HEK293T (cell line): ENCODE results near the gene MAML2.

Experiments used
- CTCF ChIA-PET: fragments of 350-600 bp; formaldehyde crosslinking; extraction: SDS; loops from one replicate; lab custom pipeline; 2021; ENCODE audit warnings: antibody characterized with exemption, inconsistent platforms; lab: Yijun Ruan, JAX
- POLR2A ChIA-PET: fragments of 350-600 bp; formaldehyde crosslinking; extraction: SDS; loops from one replicate; lab custom pipeline; 2020; ENCODE audit warnings: antibody characterized with exemption, inconsistent platforms; lab: Yijun Ruan, JAX
- DNase-seq: peaks from one replicate; pipeline ENCODE4 v3.0.0; 2012; ENCODE audit warnings: mixed read lengths; ENCODE audit errors: extremely low spot score
- ARNT ChIP-seq: fragments of 450-650 bp; IDR thresholded peaks from 2 replicates; pipeline ENCODE4 v1.6.1; 2017; ENCODE audit warnings: mild to moderate bottlenecking
- BHLHE40 ChIP-seq: fragments of 450-650 bp; IDR thresholded peaks from 2 replicates; pipeline ENCODE4 v1.6.1; 2016; ENCODE audit warnings: mild to moderate bottlenecking, moderate library complexity, borderline replicate concordance
- CTBP1 ChIP-seq: fragments of 450-650 bp; IDR thresholded peaks from 2 replicates; pipeline ENCODE4 v1.6.1; 2016; ENCODE audit warnings: borderline replicate concordance
- ELF4 ChIP-seq: fragments of 450-650 bp; IDR thresholded peaks from 2 replicates; pipeline ENCODE4 v1.6.1; 2017; ENCODE audit warnings: antibody characterized with exemption
- FOXA1 ChIP-seq: fragments of 450-650 bp; IDR thresholded peaks from 2 replicates; pipeline ENCODE4 v1.6.1; 2016; ENCODE audit warnings: mild to moderate bottlenecking
- FOXK2 ChIP-seq: fragments of 450-650 bp; IDR thresholded peaks from 2 replicates; pipeline ENCODE4 v1.6.1; 2016; ENCODE audit warnings: mild to moderate bottlenecking
- FOXM1 ChIP-seq: fragments of 450-650 bp; IDR thresholded peaks from 2 replicates; pipeline ENCODE4 v1.6.1; 2017; ENCODE audit warnings: mild to moderate bottlenecking, borderline replicate concordance
- HDGF ChIP-seq: fragments of 450-650 bp; IDR thresholded peaks from 2 replicates; pipeline ENCODE4 v1.6.1; 2017; ENCODE audit warnings: antibody characterized with exemption, borderline replicate concordance
- L3MBTL2 ChIP-seq: fragments of 450-650 bp; conservative IDR thresholded peaks from 2 replicates; pipeline ENCODE4 v1.6.1; 2016; ENCODE audit warnings: mild to moderate bottlenecking
- LEF1 ChIP-seq: fragments of 450-650 bp; IDR thresholded peaks from 2 replicates; pipeline ENCODE4 v1.6.1; 2017; ENCODE audit warnings: mild to moderate bottlenecking, borderline replicate concordance
- NFRKB ChIP-seq: fragments of 450-650 bp; IDR thresholded peaks from 2 replicates; pipeline ENCODE4 v1.6.1; 2016; ENCODE audit warnings: mild to moderate bottlenecking, moderate library complexity
- SP1 ChIP-seq: fragments of 450-650 bp; IDR thresholded peaks from 2 replicates; pipeline ENCODE4 v1.6.1; 2017
- SUZ12 ChIP-seq: fragments of 450-650 bp; IDR thresholded peaks from 2 replicates; pipeline ENCODE4 v1.6.1; 2016; ENCODE audit warnings: mild to moderate bottlenecking
- TARDBP ChIP-seq: fragments of 450-650 bp; IDR thresholded peaks from 2 replicates; pipeline ENCODE4 v1.6.1; 2016
- ZNF384 ChIP-seq: fragments of 450-650 bp; IDR thresholded peaks from 2 replicates; pipeline ENCODE4 v1.6.1; 2016
- TF ChIP-seq, protein P1 (sequence below): fragments of 450-650 bp; IDR thresholded peaks from 2 replicates; pipeline ENCODE4 v1.6.1; 2016

The MAML2 gene

DNA sequence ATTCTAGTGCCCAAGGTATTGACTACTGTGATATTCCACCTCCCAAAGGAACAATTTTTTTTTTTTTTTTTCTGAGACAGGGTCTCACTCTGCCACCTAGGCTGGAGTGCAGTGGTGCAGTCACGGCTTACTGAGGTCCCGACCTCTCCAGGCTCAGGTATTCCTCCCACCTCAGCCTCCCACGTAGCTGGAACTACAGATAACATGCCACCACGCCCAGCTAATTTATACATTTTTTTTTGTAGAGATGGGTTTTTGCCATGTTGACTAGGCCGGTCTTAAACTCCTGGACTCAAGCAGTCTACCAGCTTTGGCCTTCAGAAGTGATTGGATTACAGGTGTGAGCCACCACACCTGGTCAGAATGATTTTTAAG is 33.4 kb downstream of the MAML2 start:
- TF ChIP-seq ZNF384 = no peak
- no peak for TF ChIP-seq ARNT
- TF ChIP-seq FOXA1 = no peak
- no peak for TF ChIP-seq LEF1
- TF ChIP-seq, protein P1, sequence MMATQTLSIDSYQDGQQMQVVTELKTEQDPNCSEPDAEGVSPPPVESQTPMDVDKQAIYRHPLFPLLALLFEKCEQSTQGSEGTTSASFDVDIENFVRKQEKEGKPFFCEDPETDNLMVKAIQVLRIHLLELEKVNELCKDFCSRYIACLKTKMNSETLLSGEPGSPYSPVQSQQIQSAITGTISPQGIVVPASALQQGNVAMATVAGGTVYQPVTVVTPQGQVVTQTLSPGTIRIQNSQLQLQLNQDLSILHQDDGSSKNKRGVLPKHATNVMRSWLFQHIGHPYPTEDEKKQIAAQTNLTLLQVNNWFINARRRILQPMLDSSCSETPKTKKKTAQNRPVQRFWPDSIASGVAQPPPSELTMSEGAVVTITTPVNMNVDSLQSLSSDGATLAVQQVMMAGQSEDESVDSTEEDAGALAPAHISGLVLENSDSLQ = no peak
- TF ChIP-seq BHLHE40 = no peak
- no peak for TF ChIP-seq HDGF
- no peak for TF ChIP-seq ELF4
- no peak for TF ChIP-seq L3MBTL2
- TF ChIP-seq CTBP1 = no peak
- TF ChIP-seq SUZ12 = no peak
- TF ChIP-seq FOXM1 = no peak
- TF ChIP-seq TARDBP = no peak
- TF ChIP-seq NFRKB = no peak
- no peak for TF ChIP-seq FOXK2
- ChIA-PET POLR2A (no interaction called here), CTCF (no interaction called here)
- no peak for DNase-seq

DNA sequence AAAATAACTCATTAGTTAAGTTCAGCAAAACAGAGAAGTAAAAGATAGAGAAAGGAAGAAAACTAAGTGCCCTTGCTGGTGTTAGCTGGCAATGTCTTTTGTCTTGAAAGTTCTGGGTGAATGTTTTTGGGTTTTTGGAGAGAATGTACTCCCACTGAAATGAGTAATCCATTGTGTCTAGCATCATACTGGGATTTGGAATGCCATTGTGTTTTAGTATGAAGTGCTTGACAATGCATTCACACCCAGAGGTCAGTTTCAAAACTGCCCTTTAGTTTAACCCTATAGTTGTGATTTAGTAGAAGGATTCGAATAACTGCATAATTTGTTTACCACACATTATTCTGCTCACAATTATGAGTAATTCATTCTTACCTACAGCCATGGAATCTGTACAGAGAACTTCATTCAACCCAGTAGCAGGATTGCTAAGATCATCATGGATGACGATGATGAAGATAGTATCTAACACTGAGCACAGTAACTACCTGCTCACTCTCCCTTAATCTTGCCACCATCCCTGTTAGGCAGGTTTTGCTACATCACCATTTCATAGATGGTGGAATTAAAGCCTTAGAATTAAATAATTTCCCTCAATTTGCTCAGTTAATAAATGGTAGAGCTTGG is 33.9 kb downstream of the MAML2 start:
- ChIA-PET POLR2A (no interaction called here), CTCF (no interaction called here)
- no peak for TF ChIP-seq LEF1
- no peak for TF ChIP-seq TARDBP
- TF ChIP-seq FOXM1 = no peak
- TF ChIP-seq ELF4 = no peak
- TF ChIP-seq FOXK2 = no peak
- TF ChIP-seq NFRKB = no peak
- no peak for DNase-seq

DNA sequence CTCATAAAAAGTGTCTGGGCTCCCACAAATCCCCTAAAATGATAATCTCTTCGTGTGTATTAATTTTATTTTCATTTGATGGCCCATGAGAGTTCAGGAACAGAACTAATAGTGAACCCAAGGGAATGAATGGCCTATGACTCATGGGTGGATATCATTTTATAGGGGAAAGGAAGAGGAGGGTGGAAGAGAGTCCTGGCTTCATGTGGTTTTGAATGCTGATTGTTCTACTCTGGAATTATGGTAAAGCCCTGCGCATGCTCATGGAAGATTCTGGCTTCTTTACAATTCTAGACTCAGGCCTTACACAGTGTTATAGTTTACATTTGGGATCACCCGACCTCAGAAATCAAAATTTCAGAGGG is 35.2 kb downstream of the MAML2 start:
- DNase-seq = peak; percentile 24
- POLR2A ChIA-PET = interaction anchor here (1.2 to 1.5 kb wide), 3 partner anchors 21 to 35 kb away, joined by 4 to 6 read pairs (median 5); partner anchors contain the start of gene MAML2
- TF ChIP-seq L3MBTL2 = no peak
- no peak for TF ChIP-seq BHLHE40
- TF ChIP-seq ARNT = no peak
- no peak for TF ChIP-seq FOXA1
- TF ChIP-seq TARDBP = no peak
- TF ChIP-seq SUZ12 = no peak
- no peak for TF ChIP-seq NFRKB
- TF ChIP-seq FOXM1 = no peak
- TF ChIP-seq, protein P1 = no peak
- TF ChIP-seq ZNF384 = no peak
- TF ChIP-seq HDGF = no peak
- TF ChIP-seq SP1 = no peak
- no peak for TF ChIP-seq FOXK2
- TF ChIP-seq LEF1 = no peak
- no peak for TF ChIP-seq CTBP1
- CTCF ChIA-PET = interaction anchor here (1.5 to 2.5 kb wide), 2 partner anchors 12 to 36 kb away, joined by 5 to 9 read pairs; partner anchors contain the start of gene MAML2

DNA sequence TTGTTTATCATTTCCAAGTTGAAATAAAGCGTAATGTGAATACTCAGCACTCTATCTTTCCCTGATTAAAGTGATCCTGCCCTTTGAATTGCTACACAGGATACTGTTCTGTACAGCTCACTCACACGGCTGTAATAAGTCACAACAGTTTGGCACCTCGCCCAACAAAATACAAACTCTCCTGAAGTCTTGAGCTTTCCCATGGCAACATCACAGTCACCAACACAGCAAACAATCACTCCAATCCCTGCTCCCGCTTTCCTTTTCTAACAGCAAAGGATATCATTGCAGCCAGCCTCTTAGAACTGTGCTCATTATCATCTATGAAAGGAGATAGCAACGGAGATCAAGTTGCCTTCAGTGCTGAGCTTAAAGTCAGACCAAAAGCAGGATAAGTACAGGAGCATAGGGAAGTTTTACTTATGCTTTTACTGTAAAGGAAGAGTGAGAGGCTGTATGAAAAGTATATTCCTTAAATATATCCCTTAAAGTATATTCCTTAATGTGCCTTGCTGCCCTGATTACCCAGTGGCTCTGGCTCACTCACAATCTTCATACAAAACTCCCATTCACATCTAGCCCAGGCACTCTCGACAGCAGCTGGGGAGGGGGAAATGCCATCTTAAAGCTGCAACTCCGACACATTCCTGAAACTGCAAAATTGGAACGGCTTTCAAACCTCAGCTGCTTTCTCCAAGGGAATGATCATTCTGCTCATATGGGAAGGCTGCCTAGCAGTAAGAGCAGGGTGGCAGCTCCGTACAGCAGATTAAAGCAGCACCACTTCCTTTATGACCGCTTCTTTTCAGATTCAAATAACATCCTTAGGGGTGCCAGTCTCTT is 35.8 kb downstream of the MAML2 start:
- TF ChIP-seq, protein P1 = peak; percentile 82
- no peak for TF ChIP-seq FOXA1
- CTCF ChIA-PET = interaction anchor here (0.7 to 2.5 kb wide), 5 partner anchors 12 to 470 kb away, joined by 3 to 9 read pairs (median 3); partner anchors contain the start of gene MAML2
- POLR2A ChIA-PET = interaction anchor here (0.7 to 1.5 kb wide), 6 partner anchors 10 to 64 kb away, joined by 3 to 6 read pairs (median 4); partner anchors contain the start of gene MAML2
- DNase-seq = peak; percentile 87

DNA sequence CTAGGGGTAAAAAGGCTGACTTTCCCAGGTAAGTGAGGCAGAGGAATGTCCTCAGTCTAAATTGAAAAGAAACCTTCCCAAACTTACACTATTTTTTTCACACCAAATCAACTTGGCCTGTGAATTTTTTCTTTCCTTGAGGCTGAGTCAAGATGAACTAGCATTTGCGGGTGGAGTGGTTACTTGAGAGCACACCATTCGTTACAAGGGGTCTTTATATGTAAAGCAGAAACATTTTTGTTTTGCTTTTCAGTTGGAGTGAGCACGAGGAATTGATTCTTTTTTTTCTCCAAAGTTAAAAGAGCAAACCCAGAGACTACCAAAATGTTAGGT is 36.4 kb downstream of the MAML2 start:
- ChIA-PET CTCF (interaction anchor here (0.7 to 2.5 kb wide), 5 partner anchors 11 to 469 kb away, joined by 3 to 9 read pairs (median 3); partner anchors contain the start of gene MAML2), POLR2A (interaction anchor here (0.7 to 1.5 kb wide), 6 partner anchors 10 to 63 kb away, joined by 3 to 6 read pairs (median 4); partner anchors contain the start of gene MAML2)
- TF ChIP-seq ZNF384 (no peak), SUZ12 (no peak), CTBP1 (no peak), FOXM1 (no peak), TARDBP (no peak), NFRKB (no peak), SP1 (no peak), ARNT (no peak), L3MBTL2 (no peak), FOXA1 (no peak), ELF4 (no peak), HDGF (no peak)
- TF ChIP-seq, protein P1 = no peak
- no peak for DNase-seq
